Endodermal cell (in vitro differentiated cells): ENCODE results near the gene CCDC124. TPM values are rescaled to one million over a fixed set of nuclear protein-coding genes. Genes with fewer than 3 reads are reported as not detected.

Experiments used
- DNase-seq: peaks from one replicate; pipeline ENCODE4 v3.0.0-alpha.2; 2017
- H3K27ac ChIP-seq: 2 replicates; pipeline ENCODE4 v1.5.1; 2013; ENCODE audit warnings: mild to moderate bottlenecking, low read depth, low read length, moderate library complexity
- H3K27me3 ChIP-seq: 2 replicates; pipeline ENCODE4 v1.6.1; 2013; ENCODE audit warnings: mild to moderate bottlenecking, low read length, moderate library complexity; ENCODE audit not compliant: insufficient read depth, control insufficient read depth, poor library complexity, severe bottlenecking
- H3K36me3 ChIP-seq: 2 replicates; pipeline ENCODE4 v1.7.0; 2013; ENCODE audit warnings: mild to moderate bottlenecking, low read length, moderate library complexity; ENCODE audit not compliant: control insufficient read depth, insufficient read depth
- H3K4me1 ChIP-seq: one replicate; pipeline ENCODE4 v1.7.0; 2013; ENCODE audit warnings: low read length; ENCODE audit not compliant: control insufficient read depth, insufficient read depth
- H3K4me3 ChIP-seq: 2 replicates; pipeline ENCODE4 v1.5.1; 2013; ENCODE audit warnings: mild to moderate bottlenecking, low read length, moderate library complexity
- H3K9ac ChIP-seq: 2 replicates; pipeline ENCODE4 v1.6.1; 2013; ENCODE audit warnings: mild to moderate bottlenecking, low read length, moderate library complexity; ENCODE audit not compliant: poor library complexity, severe bottlenecking; ENCODE audit errors: extremely low read depth
- H3K9me3 ChIP-seq: 2 replicates; pipeline ENCODE4 v1.6.1; 2013; ENCODE audit warnings: mild to moderate bottlenecking, low read length, moderate library complexity; ENCODE audit not compliant: control insufficient read depth
- H3K27ac Mint-ChIP-seq: 2 replicates; pipeline ENCODE4 v1.8.0; 2020; ENCODE audit warnings: mixed read lengths
- H3K27me3 Mint-ChIP-seq: 2 replicates; pipeline ENCODE4 v1.8.0; 2021; ENCODE audit warnings: mild to moderate bottlenecking, mixed read lengths; ENCODE audit not compliant: insufficient read depth
- H3K36me3 Mint-ChIP-seq: 2 replicates; pipeline ENCODE4 v1.8.0; 2020; ENCODE audit warnings: low read depth, mixed read lengths
- H3K4me1 Mint-ChIP-seq: 2 replicates; pipeline ENCODE4 v1.8.0; 2020; ENCODE audit warnings: mixed read lengths
- H3K4me3 Mint-ChIP-seq: 2 replicates; pipeline ENCODE4 v1.8.0; 2020; ENCODE audit warnings: mild to moderate bottlenecking, moderate library complexity, mixed read lengths
- H3K9me3 Mint-ChIP-seq: 2 replicates; pipeline ENCODE4 v1.8.0; 2020; ENCODE audit warnings: mild to moderate bottlenecking, mixed read lengths
- WGBS, 2 experiments: methylation state at CpG; one replicate each; pipeline versions ENCODE4 v1.1.5 to v1.1.7; 2013; ENCODE audit warnings: missing lambda C conversion rate in 2 of 2, mixed read lengths in 1 of 2; ENCODE audit not compliant: insufficient coverage in 1 of 2, insufficient read length in 1 of 2; 5-methylcytosine and 5-hydroxymethylcytosine counted together
- total RNA-seq, 2 donors: library from RNA; stranded (reverse); fragmentation: NEBNext Ultra II Directional in 1 of 2; extraction: Animal tissue kit (Norgen Biotek cat#: 25700) in 1 of 2; gene quantifications; 2 replicates in 1 of 2; 3 replicates in 1 of 2; pipeline ENCODE4 v1.2.1, GENCODE V29; 2021
- TF ChIP-seq, protein P1 (sequence below): fragments of 200-600 bp; sonication (generic); conservative IDR thresholded peaks from 2 replicates; pipeline ENCODE4 v1.5.0; 2021; ENCODE audit warnings: antibody characterized with exemption, mild to moderate bottlenecking

CCDC124 gene
- total RNA-seq, 2 donors from 2014 or later, result 129 to 143 TPM

DNA sequence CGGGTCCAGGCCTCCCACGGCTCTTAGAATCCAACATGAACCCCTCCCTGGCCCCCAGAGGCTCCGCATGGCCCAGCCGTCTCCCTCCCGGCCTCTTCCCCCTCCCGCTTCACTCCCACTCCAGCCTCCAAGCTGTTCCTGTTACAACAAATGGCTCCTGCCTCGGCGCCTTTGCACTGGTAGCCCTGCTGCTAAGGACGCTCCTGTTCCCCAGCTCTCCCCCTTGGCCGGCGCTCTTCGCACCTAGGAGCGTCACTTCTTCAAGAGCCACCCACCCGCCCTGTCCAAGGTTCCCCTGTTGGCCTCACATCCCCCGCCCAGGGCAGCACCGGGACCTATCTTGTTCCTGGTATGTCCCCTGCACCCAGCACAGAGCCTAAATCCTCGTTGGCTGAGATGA is 9.4 kb downstream of the CCDC124 start:
- Mint-ChIP-seq H3K4me1 (no peaks in the 10 kb centered on the region), H3K9me3 (no peaks in the 10 kb centered on the region), H3K27me3 (no peaks in the 10 kb centered on the region), H3K36me3 (peaks cover 27% of the 10 kb centered on the region), H3K27ac (no peak overlapping the region), H3K4me3 (no peak overlapping the region)
- Histone ChIP-seq H3K9me3 (no peaks in the 10 kb centered on the region), H3K4me1 (no peaks in the 10 kb centered on the region), H3K4me3 (no peak overlapping the region), H3K36me3 (peaks cover 22% of the 10 kb centered on the region), H3K27me3 (no peaks in the 10 kb centered on the region), H3K27ac (no peak overlapping the region), H3K9ac (no peak overlapping the region)
- TF ChIP-seq, protein P1, sequence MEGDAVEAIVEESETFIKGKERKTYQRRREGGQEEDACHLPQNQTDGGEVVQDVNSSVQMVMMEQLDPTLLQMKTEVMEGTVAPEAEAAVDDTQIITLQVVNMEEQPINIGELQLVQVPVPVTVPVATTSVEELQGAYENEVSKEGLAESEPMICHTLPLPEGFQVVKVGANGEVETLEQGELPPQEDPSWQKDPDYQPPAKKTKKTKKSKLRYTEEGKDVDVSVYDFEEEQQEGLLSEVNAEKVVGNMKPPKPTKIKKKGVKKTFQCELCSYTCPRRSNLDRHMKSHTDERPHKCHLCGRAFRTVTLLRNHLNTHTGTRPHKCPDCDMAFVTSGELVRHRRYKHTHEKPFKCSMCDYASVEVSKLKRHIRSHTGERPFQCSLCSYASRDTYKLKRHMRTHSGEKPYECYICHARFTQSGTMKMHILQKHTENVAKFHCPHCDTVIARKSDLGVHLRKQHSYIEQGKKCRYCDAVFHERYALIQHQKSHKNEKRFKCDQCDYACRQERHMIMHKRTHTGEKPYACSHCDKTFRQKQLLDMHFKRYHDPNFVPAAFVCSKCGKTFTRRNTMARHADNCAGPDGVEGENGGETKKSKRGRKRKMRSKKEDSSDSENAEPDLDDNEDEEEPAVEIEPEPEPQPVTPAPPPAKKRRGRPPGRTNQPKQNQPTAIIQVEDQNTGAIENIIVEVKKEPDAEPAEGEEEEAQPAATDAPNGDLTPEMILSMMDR, result no peak
- 92 to 95% methylated on average over 9 to 17 of the region's 17 CpGs for WGBS, 2 experiments
- DNase-seq, result no peak

DNA sequence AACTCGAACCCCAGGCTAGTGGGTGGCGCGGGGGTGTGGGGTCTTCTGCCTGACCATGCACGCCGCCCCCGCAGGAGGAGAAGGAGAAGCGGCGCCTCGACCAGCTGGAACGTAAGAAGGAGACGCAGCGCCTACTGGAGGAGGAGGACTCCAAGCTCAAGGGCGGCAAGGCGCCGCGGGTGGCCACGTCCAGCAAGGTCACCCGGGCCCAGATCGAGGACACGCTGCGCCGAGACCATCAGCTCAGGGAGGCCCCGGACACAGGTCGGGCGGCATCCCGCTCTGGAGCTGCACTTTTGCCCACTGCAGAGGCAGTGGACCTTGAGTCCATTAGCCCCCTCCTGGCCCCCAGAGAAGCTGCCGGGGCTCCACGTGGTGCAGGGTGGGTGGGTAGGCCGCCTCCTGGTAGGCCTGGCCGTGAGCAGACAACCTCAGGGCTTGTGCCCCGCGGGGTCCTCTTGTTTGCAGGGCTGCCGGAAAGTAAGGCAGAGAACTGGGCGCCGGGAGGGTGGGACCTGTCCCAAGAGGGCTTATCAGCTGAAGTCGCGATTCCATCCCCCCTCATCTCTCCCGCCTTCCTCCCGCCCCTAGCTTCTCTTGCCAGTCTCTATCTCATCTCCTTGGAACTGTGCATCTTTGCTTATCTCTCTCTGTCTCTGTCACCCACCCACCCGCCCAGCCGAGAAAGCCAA is 9.9 kb downstream of the CCDC124 start:
- H3K27me3 ChIP-seq, result no peaks in the 10 kb centered on the region
- H3K36me3 Mint-ChIP-seq, result peaks cover 23% of the 10 kb centered on the region
- no peak overlapping the region for H3K27ac ChIP-seq
- TF ChIP-seq, protein P1, result no peak
- no peaks in the 10 kb centered on the region for H3K27me3 Mint-ChIP-seq
- H3K27ac Mint-ChIP-seq, result no peak overlapping the region
- no peaks in the 10 kb centered on the region for H3K4me1 ChIP-seq
- no peaks in the 10 kb centered on the region for H3K9me3 ChIP-seq
- H3K36me3 ChIP-seq, result peaks cover 22% of the 10 kb centered on the region
- no peak overlapping the region for H3K9ac ChIP-seq
- H3K4me3 ChIP-seq, result no peak overlapping the region
- no peak overlapping the region for H3K4me3 Mint-ChIP-seq
- DNase-seq, result peak; percentile 69
- no peaks in the 10 kb centered on the region for H3K4me1 Mint-ChIP-seq
- no peaks in the 10 kb centered on the region for H3K9me3 Mint-ChIP-seq
- 96 to 97% methylated on average over 24 to 41 of the region's 41 CpGs for WGBS, 2 experiments

DNA sequence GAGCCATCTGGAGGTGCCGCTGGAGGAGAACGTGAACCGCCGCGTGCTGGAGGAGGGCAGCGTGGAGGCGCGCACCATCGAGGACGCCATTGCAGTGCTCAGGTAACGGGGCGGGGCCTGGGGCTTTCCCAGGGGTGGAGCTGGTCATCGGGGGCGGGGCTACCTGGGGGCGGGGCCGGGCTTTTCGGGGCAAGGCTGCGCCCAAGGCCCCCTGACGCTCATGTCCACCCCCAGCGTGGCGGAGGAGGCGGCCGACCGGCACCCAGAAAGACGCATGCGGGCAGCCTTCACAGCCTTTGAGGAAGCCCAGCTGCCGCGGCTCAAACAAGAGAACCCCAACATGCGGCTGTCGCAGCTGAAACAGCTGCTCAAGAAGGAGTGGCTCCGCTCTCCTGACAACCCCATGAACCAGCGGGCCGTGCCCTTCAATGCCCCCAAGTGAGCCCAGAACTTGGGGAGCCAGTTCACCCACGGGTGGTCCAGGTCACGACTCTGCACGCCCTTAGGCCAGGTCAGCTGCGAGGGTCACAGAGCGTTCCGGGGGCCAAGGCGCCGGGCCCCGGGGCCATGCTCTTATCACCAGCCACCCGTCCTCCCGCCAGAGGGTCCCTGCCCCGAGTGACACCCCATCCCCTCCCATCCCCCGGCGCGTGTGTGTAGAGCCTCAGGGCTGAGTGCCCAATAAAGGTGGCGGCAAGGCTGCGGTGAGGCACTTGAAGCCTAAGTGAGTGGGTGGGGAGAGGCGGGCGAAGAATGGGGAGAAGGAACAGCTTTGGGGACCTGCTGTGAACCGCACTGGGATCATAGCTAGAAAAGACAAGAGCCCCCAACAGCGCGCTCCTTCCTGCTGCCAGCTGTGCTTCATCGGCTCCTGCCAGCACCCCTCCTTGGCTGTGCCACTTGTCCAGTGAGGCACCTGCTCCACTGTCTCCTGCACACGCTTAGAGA is 10.7 kb downstream of the CCDC124 start:
- no peak overlapping the region for H3K9ac ChIP-seq
- WGBS, 2 experiments, result 91 to 93% methylated on average over 25 to 56 of the region's 57 CpGs
- Mint-ChIP-seq H3K4me3 (no peak overlapping the region), H3K4me1 (no peaks in the 10 kb centered on the region), H3K9me3 (no peaks in the 10 kb centered on the region), H3K27ac (no peak overlapping the region), H3K27me3 (no peaks in the 10 kb centered on the region), H3K36me3 (peaks cover 18% of the 10 kb centered on the region)
- no peaks in the 10 kb centered on the region for H3K4me1 ChIP-seq
- H3K27me3 ChIP-seq, result peaks cover under 1% of the 10 kb centered on the region
- no peak overlapping the region for H3K4me3 ChIP-seq
- TF ChIP-seq, protein P1, result no peak
- H3K36me3 ChIP-seq, result peaks cover 15% of the 10 kb centered on the region
- no peaks in the 10 kb centered on the region for H3K9me3 ChIP-seq
- DNase-seq, result peak; percentile 92
- no peak overlapping the region for H3K27ac ChIP-seq
